ENCODE data around the gene MGST2. TPM values are rescaled to one million over a fixed set of nuclear protein-coding genes. Genes with fewer than 3 reads are reported as not detected.
"Not testable (repeated sequence)": the region's sequence is repeated elsewhere in the genome, so short reads cannot be mapped to it uniquely, and the experiment has no call there.

Gene MGST2
- total RNA-seq, 1 donor from 2014 or later, result 133 TPM

- not testable (repeated sequence) for DNase-seq (ENCODE audit: extremely low read depth, low read depth, low spot score)
Measured at GRCh38 chr4:139698167-139698925, 32.7 kb downstream of the MGST2 start.

DNA sequence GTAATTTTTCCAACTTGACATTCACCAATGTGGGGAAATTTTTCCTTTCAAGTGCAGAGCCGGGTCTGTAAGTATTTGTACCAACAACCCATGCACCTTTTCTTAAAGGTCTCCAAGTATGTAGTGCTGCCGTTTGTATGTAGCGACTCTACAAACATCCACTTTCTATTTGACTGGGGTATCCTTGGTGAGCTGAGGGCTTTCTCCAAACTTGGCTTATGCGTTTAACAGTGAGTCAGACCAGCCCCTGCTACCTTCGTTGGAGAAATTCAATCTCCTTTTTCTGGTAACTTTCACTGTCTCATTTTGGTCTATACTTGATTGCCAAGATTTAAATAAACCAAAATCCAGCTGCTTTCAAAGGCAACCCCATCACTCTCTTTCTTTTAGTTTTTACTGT, 34.9 kb downstream of the MGST2 start:
- no peak for DNase-seq (ENCODE audit: extremely low read depth, low read depth, low spot score)

DNA sequence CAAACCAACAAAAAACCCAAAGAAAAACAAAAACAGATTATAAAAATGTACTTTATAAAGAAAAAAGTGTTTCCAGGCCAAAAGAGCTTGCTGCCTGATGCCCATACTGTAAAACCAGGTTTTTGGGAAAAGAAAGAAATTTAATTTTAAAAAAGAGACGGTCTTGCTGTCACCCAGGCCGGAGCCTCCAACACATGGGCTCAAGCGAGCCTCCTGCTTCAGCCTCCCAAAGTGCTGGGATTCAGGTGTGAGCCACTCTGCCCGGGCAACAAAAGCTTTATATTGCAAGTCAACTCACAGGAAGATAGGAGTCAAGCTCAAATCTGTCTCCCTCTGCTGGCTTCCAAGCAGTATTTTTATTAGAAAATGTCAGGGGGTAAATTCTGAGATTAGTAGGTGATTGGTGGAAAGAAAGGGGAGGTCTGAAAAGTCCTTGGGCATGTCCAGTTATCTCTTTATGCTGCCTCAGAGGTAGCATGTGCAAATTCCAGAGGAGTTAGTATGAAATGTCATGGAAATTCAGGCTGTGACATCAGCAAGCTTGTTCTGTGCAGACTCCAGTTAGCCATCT, 39.4 kb downstream of the MGST2 start:
- DNase-seq (ENCODE audit: extremely low read depth, low read depth, low spot score), result peak; percentile 12

DNA sequence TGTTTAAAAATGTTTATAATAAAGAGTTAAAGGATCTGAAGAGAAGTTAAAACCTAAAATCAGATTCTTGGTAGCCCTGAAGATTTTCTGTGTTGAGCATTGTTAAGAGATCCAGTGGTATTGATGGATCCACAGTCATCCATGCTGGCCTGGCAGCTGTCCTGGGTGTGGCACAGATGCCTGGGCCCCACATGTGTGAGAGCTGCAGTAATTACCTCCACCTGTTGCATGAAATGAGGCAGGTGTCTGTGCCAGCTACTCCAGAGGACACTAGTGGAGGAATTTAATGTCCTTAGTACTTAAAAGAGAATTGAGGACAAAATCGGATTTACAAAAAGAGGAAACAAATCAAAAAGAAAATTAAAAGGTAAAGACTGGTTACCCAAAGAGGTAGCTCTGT, 44.0 kb downstream of the MGST2 start:
- no peak for DNase-seq (ENCODE audit: extremely low read depth, low read depth, low spot score)

DNA sequence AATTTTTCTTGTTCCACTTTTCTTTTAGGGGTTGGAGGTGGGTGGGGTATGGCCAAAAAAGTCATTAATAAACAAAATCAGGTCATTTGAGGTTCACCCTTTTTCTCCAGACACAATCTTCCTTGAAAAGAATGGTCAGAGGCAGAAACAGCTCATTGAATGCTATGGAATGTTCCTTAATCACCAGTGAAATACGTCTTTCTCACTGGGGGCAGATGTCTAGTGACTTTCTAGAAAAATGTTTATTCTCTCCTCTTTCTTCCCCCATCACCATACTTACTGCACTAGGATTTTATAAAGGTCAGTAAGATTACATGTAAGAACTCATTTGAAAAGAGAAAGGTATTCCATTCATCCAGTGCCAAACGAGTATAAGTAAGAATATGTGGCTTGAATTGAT, 44.5 kb downstream of the MGST2 start:
- no peak for DNase-seq (ENCODE audit: extremely low read depth, low read depth, low spot score)

GRCh38 chr4:139711461-139711860, 45.8 kb downstream of the MGST2 start:
- DNase-seq (ENCODE audit: extremely low read depth, low read depth, low spot score), result no peak

- DNase-seq (ENCODE audit: extremely low read depth, low read depth, low spot score), result no peak
Measured at GRCh38 chr4:139712882-139713281, 47.3 kb downstream of the MGST2 start.

- DNase-seq (ENCODE audit: extremely low read depth, low read depth, low spot score), result no peak
Measured at GRCh38 chr4:139715746-139716391, 50.2 kb downstream of the MGST2 start.

DNA sequence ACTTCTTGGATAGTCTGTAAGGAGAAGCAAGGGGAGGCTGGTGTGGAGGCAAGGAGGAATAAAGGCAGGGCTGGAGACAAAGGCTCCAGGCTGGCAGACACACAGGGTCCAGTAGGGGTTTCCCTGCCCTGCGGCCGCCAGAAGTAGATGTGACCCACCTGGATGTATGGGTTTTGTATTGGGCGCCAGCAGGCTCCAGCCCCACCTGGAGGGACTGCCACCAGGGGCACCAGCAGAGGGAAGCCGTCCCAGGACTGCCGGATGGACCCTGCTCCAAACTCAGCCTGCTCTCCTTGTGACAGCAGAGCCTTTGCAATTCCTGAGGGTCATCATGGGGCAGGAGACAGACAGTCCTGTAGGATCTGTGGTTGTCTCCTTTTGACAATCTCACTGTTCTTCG, 52.7 kb downstream of the MGST2 start:
- no peak for DNase-seq (ENCODE audit: extremely low read depth, low read depth, low spot score)

GRCh38 chr4:139718833-139719232, 53.2 kb downstream of the MGST2 start:
- DNase-seq (ENCODE audit: extremely low read depth, low read depth, low spot score), result no peak

DNA sequence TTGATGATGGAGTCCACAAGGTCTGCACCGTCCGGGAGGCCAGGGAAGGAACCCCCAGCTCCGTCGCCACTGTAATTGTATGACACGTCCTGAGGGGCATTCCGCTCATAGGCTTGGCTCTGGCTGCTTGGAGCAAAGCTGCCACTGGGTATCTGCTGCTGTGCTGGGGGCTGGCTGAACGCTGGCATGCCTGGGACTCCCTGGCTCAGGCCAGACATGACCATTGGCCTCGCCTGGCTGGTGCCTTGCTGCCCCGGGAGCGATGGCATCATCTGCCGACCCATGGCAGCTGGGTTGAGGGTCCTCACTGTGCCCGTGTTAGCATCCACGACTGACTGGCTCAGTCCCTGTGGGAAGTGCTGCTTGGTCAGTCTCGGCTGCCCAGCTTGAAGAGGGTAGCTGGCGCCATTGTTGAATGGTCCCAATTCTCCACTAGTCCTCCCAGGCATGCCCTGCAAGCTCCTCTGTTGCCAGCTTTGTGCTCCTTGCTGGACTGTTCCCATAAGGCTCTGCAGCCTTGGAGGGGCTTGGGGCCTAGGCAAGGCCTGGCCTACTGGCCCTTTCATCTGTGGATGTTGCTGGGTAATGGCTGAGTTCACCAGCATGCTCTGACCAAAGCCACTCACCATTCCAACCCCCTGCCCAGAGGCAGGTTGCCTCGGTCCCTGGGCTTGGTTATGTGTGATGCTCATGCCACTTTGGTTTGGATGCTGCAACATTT, 53.9 kb downstream of the MGST2 start:
- DNase-seq (ENCODE audit: extremely low read depth, low read depth, low spot score), result no peak

DNA sequence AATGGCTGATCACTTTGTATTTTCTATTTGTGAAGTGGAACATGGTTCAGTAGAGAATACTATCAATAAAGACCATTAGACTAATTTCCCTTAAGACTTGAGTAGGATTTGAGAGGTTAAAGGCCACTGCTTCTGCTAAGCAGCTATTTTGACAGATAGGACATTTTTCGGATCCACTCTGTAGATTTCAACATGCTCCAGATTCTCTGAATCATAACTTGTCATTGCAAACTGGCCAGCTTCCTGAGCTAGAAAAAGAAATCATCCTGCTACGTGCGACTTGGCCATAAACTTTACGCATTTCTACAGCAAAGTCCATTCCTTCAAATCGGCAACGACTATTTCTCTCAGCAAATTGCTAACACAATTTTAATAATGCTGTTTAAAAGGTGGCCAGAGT, 55.2 kb downstream of the MGST2 start:
- no peak for DNase-seq (ENCODE audit: extremely low read depth, low read depth, low spot score)

- no peak for DNase-seq (ENCODE audit: extremely low read depth, low read depth, low spot score)
Measured at GRCh38 chr4:139721789-139722188, 56.2 kb downstream of the MGST2 start.

DNA sequence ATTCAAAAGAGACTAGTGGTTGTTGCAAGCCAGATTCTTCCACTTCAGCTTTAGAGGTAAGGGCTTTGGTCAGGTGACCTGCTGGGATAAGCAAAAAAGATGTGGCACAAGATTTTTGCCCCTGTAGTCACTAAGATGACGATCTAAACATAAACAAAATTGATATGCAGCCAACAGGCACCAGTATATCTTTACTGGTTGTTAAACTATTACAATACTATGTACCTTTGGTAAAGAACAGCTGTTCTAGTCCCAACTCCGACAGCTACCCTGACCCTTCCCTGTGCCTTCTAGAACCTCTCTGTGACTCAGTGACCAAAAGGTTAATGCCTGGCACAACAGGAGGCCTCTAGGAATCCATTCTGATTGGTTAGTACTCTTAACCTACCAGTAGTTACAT, 59.6 kb downstream of the MGST2 start:
- no peak for DNase-seq (ENCODE audit: extremely low read depth, low read depth, low spot score)

DNA sequence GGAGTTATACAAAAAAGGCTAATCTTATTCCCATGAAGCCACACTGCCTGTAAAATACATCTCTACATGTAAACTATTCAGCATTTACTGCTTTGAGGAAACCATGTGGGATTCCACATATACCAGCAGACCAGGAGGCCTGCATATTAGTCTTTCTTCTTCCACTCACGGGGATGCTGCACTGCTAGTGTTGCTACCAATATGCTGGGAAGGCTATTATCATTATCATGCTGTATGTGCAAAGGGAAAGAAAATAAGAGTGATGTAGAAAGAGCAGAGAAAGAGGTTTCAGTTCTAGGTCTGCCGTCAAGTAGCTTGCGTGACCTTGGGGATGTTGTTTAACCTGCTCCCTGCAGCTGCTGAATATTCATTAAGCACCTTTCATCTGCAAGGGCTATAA, 61.0 kb downstream of the MGST2 start:
- DNase-seq (ENCODE audit: extremely low read depth, low read depth, low spot score), result no peak

DNA sequence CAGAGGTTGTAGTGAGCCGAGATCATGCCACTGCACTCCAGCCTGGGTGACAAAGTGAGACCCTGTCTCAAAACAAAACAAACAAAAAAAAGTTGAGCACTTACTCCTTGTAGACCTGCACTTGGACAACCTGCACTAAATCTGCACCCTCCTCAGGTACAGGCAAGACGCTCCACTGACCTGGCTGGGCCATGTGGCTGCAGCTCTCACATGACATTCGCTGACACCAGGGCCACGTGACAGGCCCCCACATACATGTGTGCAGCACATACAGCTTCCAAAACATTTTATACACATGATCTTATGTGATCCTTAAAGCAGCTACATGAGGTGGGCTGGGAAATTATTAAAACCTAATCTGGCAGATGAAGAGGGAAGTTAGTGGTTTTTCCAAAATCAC, 62.5 kb downstream of the MGST2 start:
- no peak for DNase-seq (ENCODE audit: extremely low read depth, low read depth, low spot score)

DNA sequence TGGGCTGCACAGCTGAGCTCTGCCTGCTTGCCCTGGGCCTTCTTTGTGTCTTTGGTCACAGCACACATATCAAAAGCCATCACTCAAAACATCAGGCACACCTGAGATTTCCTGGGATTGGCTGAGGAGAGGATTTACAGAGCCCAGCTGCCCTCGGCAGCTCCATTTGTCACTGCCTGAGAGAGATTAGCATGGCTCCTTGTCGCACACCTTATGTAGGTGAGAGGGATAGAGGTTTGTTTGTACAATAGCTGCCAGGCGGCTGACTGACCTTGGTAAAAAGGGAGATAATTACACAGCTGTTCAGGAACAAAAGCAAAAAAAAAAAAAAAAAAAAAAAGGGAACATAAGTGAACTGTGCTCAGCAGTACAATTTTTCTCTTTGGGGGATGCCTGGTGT, 63.2 kb downstream of the MGST2 start:
- DNase-seq (ENCODE audit: extremely low read depth, low read depth, low spot score), result no peak

- no peak for DNase-seq (ENCODE audit: extremely low read depth, low read depth, low spot score)
Measured at GRCh38 chr4:139732991-139733570, 67.5 kb downstream of the MGST2 start.

DNA sequence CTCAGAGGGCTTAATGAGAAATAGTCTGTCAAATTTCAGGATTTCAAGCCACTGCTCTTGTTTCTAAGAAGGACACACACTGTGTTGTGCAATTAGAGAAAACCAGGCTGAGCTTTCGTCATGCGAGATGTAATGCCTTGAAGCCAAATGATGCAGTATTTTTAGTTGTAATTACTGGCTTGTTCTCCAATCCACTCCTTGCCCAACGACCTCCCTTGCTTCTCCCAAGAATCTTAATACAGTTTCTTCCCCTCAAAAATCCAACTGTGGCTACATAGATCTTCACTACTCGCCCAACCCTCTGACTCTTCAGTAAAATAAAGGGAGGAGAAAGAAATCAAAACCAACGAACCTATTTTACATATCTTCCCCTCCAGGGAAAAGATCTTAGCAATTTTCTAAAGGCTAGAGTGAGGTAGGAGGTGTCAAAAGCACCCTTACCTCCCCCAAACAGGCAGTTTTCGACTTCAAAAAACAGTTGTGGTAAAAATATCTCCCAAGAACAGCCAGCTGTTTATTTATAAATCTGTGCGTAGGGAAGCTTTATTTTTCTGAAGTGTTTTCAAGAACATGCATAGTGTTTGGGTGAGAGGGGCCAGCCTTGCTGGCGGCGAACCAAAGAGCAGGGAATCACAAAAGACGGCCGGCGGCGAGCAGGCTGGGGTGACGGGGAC, 68.7 kb downstream of the MGST2 start:
- no peak for DNase-seq (ENCODE audit: extremely low read depth, low read depth, low spot score)

DNA sequence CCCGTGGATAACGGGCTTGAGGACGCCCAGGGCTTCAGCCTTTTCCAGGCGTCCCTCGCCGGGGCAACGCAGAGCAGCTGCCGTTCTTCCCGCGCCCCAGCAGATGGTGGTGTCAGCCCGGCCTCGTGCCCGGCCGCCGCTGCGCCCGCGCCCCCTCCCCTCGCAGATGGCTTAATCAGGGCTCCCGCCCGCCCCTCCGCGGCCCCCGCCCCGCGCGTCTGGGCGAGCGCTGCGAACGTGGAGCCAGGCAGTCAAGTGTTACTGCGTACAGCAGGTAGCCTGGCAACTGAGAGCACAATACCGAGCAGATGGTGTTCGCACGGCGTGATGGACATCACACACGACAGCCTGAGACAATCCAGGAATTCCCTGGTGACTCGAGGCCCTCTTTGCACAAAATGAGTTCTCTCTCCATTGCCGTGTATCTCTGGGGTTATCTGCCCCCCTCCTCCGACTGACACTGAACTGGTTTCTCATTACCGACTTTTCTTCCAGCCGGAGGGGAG, 69.3 kb downstream of the MGST2 start:
- DNase-seq (ENCODE audit: extremely low read depth, low read depth, low spot score), result peak; percentile 36

Data from glomerular endothelial cell (primary cell).